IPS-15b (cell line): ENCODE measurements around the gene CNOT6.
A peak's percentile ranks its signal among the peaks of the same experiment; 100 is the strongest.
"Not testable (repeated sequence)": the region's sequence is repeated elsewhere in the genome, so short reads cannot be mapped to it uniquely, and the experiment has no call there.

Experiments used
- H3K27me3 ChIP-seq: one replicate; pipeline ENCODE4 v1.6.1; 2013; ENCODE audit warnings: low read length; ENCODE audit not compliant: control insufficient read depth, insufficient read depth
- H3K36me3 ChIP-seq: one replicate; pipeline ENCODE4 v1.6.1; 2013; ENCODE audit warnings: low read length; ENCODE audit not compliant: control insufficient read depth, insufficient read depth
- H3K4me1 ChIP-seq: one replicate; pipeline ENCODE4 v1.6.1; 2013; ENCODE audit warnings: mild to moderate bottlenecking, low read length; ENCODE audit not compliant: control insufficient read depth, insufficient read depth
- H3K4me3 ChIP-seq: one replicate; pipeline ENCODE4 v1.5.1; 2013; ENCODE audit warnings: low read depth, low read length
- H3K9ac ChIP-seq: one replicate; pipeline ENCODE4 v1.6.1; 2013; ENCODE audit warnings: low read depth, mild to moderate bottlenecking, low read length
- H3K9me3 ChIP-seq: one replicate; pipeline ENCODE4 v1.6.1; 2013; ENCODE audit warnings: mild to moderate bottlenecking, low read length; ENCODE audit not compliant: control insufficient read depth, insufficient read depth

The CNOT6 gene

GRCh38 chr5:180494060-180494509, at the start of gene CNOT6:
TSS of gene CNOT6 (plus strand) at chr5:180494379. CDS start at chr5:180529277, 34,898 bp downstream.
- peak within 1 kb of the TSS; percentile 54 for H3K9ac ChIP-seq
- no peaks in the 10 kb centered on the region for H3K9me3 ChIP-seq
- peaks cover 4% of the 10 kb centered on the region for H3K36me3 ChIP-seq
- peak within 1 kb of the TSS; percentile 91 for H3K4me3 ChIP-seq
- peaks cover 7% of the 10 kb centered on the region for H3K4me1 ChIP-seq
- H3K27me3 ChIP-seq: no peaks in the 10 kb centered on the region

- Histone ChIP-seq H3K4me1 (no peaks in the 10 kb centered on the region), H3K9me3 (peaks cover 3% of the 10 kb centered on the region), H3K4me3 (no peak overlapping the region), H3K9ac (no peak overlapping the region), H3K27me3 (no peaks in the 10 kb centered on the region), H3K36me3 (no peaks in the 10 kb centered on the region)
Measured at GRCh38 chr5:180454752-180455151, 39.4 kb upstream of the CNOT6 start.

GRCh38 chr5:180455872-180456271, 38.3 kb upstream of the CNOT6 start:
- Histone ChIP-seq H3K4me1 (no peaks in the 10 kb centered on the region), H3K9ac (no peak overlapping the region), H3K9me3 (peaks cover 3% of the 10 kb centered on the region), H3K36me3 (no peaks in the 10 kb centered on the region), H3K4me3 (no peak overlapping the region), H3K27me3 (no peaks in the 10 kb centered on the region)

- no peaks in the 10 kb centered on the region for H3K4me1 ChIP-seq
- peaks cover 3% of the 10 kb centered on the region for H3K9me3 ChIP-seq
- no peaks in the 10 kb centered on the region for H3K36me3 ChIP-seq
- H3K27me3 ChIP-seq: no peaks in the 10 kb centered on the region
- H3K9ac ChIP-seq: no peak overlapping the region
- no peak overlapping the region for H3K4me3 ChIP-seq
Measured at GRCh38 chr5:180456792-180457191, 37.4 kb upstream of the CNOT6 start.

- H3K4me3 ChIP-seq, H3K4me1 ChIP-seq, H3K9me3 ChIP-seq, H3K9ac ChIP-seq, H3K27me3 ChIP-seq, H3K36me3 ChIP-seq: not testable (repeated sequence)
Measured at GRCh38 chr5:180458852-180459673, 35.1 kb upstream of the CNOT6 start.

- not testable (repeated sequence) for H3K27me3 ChIP-seq, H3K9ac ChIP-seq, H3K36me3 ChIP-seq, H3K4me1 ChIP-seq, H3K9me3 ChIP-seq, H3K4me3 ChIP-seq
Measured at GRCh38 chr5:180459674-180460142, 34.5 kb upstream of the CNOT6 start.

GRCh38 chr5:180460834-180461233, 33.3 kb upstream of the CNOT6 start:
- H3K9ac ChIP-seq: no peak overlapping the region
- no peaks in the 10 kb centered on the region for H3K36me3 ChIP-seq
- H3K4me3 ChIP-seq: no peak overlapping the region
- no peaks in the 10 kb centered on the region for H3K27me3 ChIP-seq
- H3K4me1 ChIP-seq: no peaks in the 10 kb centered on the region
- peaks cover 3% of the 10 kb centered on the region for H3K9me3 ChIP-seq

- no peaks in the 10 kb centered on the region for H3K27me3 ChIP-seq
- H3K4me3 ChIP-seq: no peak overlapping the region
- no peaks in the 10 kb centered on the region for H3K36me3 ChIP-seq
- peaks cover 3% of the 10 kb centered on the region for H3K9me3 ChIP-seq
- no peaks in the 10 kb centered on the region for H3K4me1 ChIP-seq
- no peak overlapping the region for H3K9ac ChIP-seq
Measured at GRCh38 chr5:180461303-180461702, 32.9 kb upstream of the CNOT6 start.

- Histone ChIP-seq H3K9ac (no peak overlapping the region), H3K27me3 (no peaks in the 10 kb centered on the region), H3K4me1 (no peaks in the 10 kb centered on the region), H3K4me3 (no peak overlapping the region), H3K9me3 (peaks cover 3% of the 10 kb centered on the region), H3K36me3 (no peaks in the 10 kb centered on the region)
Measured at GRCh38 chr5:180463216-180463900, 30.8 kb upstream of the CNOT6 start.

- Histone ChIP-seq H3K36me3 (no peaks in the 10 kb centered on the region), H3K27me3 (no peaks in the 10 kb centered on the region), H3K4me1 (no peaks in the 10 kb centered on the region), H3K4me3 (no peak overlapping the region), H3K9me3 (no peaks in the 10 kb centered on the region), H3K9ac (no peak overlapping the region)
Measured at GRCh38 chr5:180463916-180464602, 30.1 kb upstream of the CNOT6 start.

- H3K4me1 ChIP-seq: no peaks in the 10 kb centered on the region
- H3K27me3 ChIP-seq: no peaks in the 10 kb centered on the region
- H3K9me3 ChIP-seq: no peaks in the 10 kb centered on the region
- no peak overlapping the region for H3K4me3 ChIP-seq
- H3K36me3 ChIP-seq: no peaks in the 10 kb centered on the region
- no peak overlapping the region for H3K9ac ChIP-seq
Measured at GRCh38 chr5:180464603-180464970, 29.6 kb upstream of the CNOT6 start.
